PC-9 (cell line): ENCODE data around the gene RFFL. TPM values are rescaled to one million over a fixed set of nuclear protein-coding genes. Genes with fewer than 3 reads are reported as not detected.

Experiments
- BruUV-seq: library from RNA; stranded (reverse); fragments of 400-500 nt; replicated peaks from 2 replicates; lab custom pipeline; 2021; lab: Mats Ljungman, UMichigan
- CTCF ChIA-PET: fragments of 300-600 bp; sonication (Branson Sonifier 250); formaldehyde crosslinking; loops from one replicate; lab custom pipeline; 2022; ENCODE audit warnings: antibody characterized with exemption; lab: Charles Lee
- POLR2A ChIA-PET: fragments of 300-600 bp; sonication (Branson Sonifier 250); formaldehyde crosslinking; loops from one replicate; lab custom pipeline; 2022; ENCODE audit warnings: antibody characterized with exemption; ENCODE audit not compliant: unreplicated experiment; lab: Charles Lee
- DNase-seq, 2 experiments: peaks; one replicate each; pipeline versions ENCODE4 v3.0.0 to v3.0.0-alpha.2; 2015 to 2022; ENCODE audit warnings: mixed read lengths in 1 of 2
- H2AFZ ChIP-seq: fragments of 200-600 bp; sonication (generic); 2 replicates; pipeline ENCODE4 v1.8.1; 2017; ENCODE audit warnings: antibody characterized with exemption
- H3F3A ChIP-seq: fragments of 200-600 bp; sonication (generic); 2 replicates; pipeline ENCODE4 v1.8.1; 2017; ENCODE audit warnings: antibody characterized with exemption, mild to moderate bottlenecking, low read depth; ENCODE audit not compliant: insufficient read depth
- H3K27ac ChIP-seq: fragments of 200-600 bp; sonication (generic); 2 replicates; pipeline ENCODE4 v1.6.1; 2016; ENCODE audit warnings: mixed run types
- H3K27me3 ChIP-seq: fragments of 200-600 bp; sonication (generic); 2 replicates; pipeline ENCODE4 v1.6.1; 2016; ENCODE audit warnings: low read depth, mixed run types; ENCODE audit not compliant: insufficient read depth
- H3K36me3 ChIP-seq: fragments of 200-600 bp; sonication (generic); 2 replicates; pipeline ENCODE4 v1.6.1; 2016; ENCODE audit warnings: low read depth, mixed run types
- H3K4me1 ChIP-seq: fragments of 200-600 bp; sonication (generic); replicated peaks from 2 replicates; pipeline ENCODE4 v1.6.1; 2016; ENCODE audit warnings: mixed run types; ENCODE audit not compliant: insufficient read depth
- H3K4me2 ChIP-seq: fragments of 200-600 bp; sonication (generic); 2 replicates; pipeline ENCODE4 v1.6.1; 2017; ENCODE audit warnings: mixed run types
- H3K4me3 ChIP-seq: fragments of 200-600 bp; sonication (generic); 2 replicates; pipeline ENCODE4 v1.6.1; 2016; ENCODE audit warnings: mixed run types
- H3K79me2 ChIP-seq: fragments of 200-600 bp; sonication (generic); 2 replicates; pipeline ENCODE4 v1.6.1; 2017; ENCODE audit warnings: low read depth, mixed run types
- H3K9me2 ChIP-seq: fragments of 200-600 bp; sonication (generic); 2 replicates; pipeline ENCODE4 v1.8.1; 2017; ENCODE audit warnings: mild to moderate bottlenecking; ENCODE audit not compliant: insufficient read depth
- H3K9me3 ChIP-seq: fragments of 200-600 bp; sonication (generic); 2 replicates; pipeline ENCODE4 v1.8.1; 2016; ENCODE audit warnings: low read depth; ENCODE audit not compliant: insufficient read depth
- H4K20me1 ChIP-seq: fragments of 200-600 bp; sonication (generic); 2 replicates; pipeline ENCODE4 v1.8.1; 2017; ENCODE audit not compliant: insufficient read depth
- CTCF ChIP-seq: fragments of 200-600 bp; sonication (generic); conservative IDR thresholded peaks from 2 replicates; pipeline ENCODE4 v1.6.1; 2017; ENCODE audit warnings: mixed run types, antibody characterized with exemption, mild to moderate bottlenecking, moderate library complexity
- EZH2 ChIP-seq: fragments of 200-600 bp; sonication (generic); IDR thresholded peaks from 2 replicates; pipeline ENCODE4 v1.8.0; 2017; ENCODE audit warnings: antibody characterized with exemption, low read depth
- intact Hi-C: fragments of 100-400 bp; cut with micrococcal nuclease; formaldehyde crosslinking; loops from one replicate; pipeline ENCODE4 v1.10.0; 2022; ENCODE audit not compliant: unreplicated experiment
- total RNA-seq: library from RNA; stranded (reverse); gene quantifications from 2 replicates; pipeline ENCODE4 v1.2.3, GENCODE V29; 2021

The RFFL gene
- total RNA-seq, 1 experiment from 2014 or later: 38.1 TPM

GRCh38 chr17:35064516-35065215 is 1.2 kb upstream of the RFFL start:
- BruUV-seq: no TSS peak
- intact Hi-C loops: no loop called here
- TF ChIP-seq CTCF (no peak), EZH2 (no peak)
- Histone ChIP-seq H3K4me2 (peak overlapping the region; percentile 71), H3F3A (peaks cover 34% of the 10 kb centered on the region), H3K27ac (peak overlapping the region; percentile 99), H3K4me1 (peaks cover 36% of the 10 kb centered on the region), H3K36me3 (no peaks in the 10 kb centered on the region), H3K4me3 (no peak overlapping the region; the same call in 1 of the 2 replicates), H3K9me2 (no peaks in the 10 kb centered on the region), H2AFZ (no peak overlapping the region), H3K79me2 (peaks cover 13% of the 10 kb centered on the region), H3K27me3 (no peaks in the 10 kb centered on the region), H3K9me3 (no peaks in the 10 kb centered on the region; the same call in 1 of the 2 replicates), H4K20me1 (no peaks in the 10 kb centered on the region)
- no peak for DNase-seq
- CTCF ChIA-PET: no interaction called here
- POLR2A ChIA-PET: interaction anchor here (0.7 kb wide), 1 partner anchor 23 kb away, joined by 4 read pairs; no protein-coding TSS in a partner anchor

GRCh38 chr17:35062308-35062707 is 1.2 kb downstream of the RFFL start:
- no TSS peak for BruUV-seq
- intact Hi-C loops: no loop called here
- Histone ChIP-seq H3K27me3 (no peaks in the 10 kb centered on the region), H3K4me2 (peak overlapping the region; percentile 71), H3K4me1 (peaks cover 50% of the 10 kb centered on the region), H3K27ac (peak overlapping the region; percentile 99), H3K79me2 (peaks cover 13% of the 10 kb centered on the region), H2AFZ (no peak overlapping the region), H3K9me3 (no peaks in the 10 kb centered on the region; the same call in 1 of the 2 replicates), H4K20me1 (no peaks in the 10 kb centered on the region), H3K36me3 (no peaks in the 10 kb centered on the region), H3F3A (peaks cover 37% of the 10 kb centered on the region), H3K4me3 (no peak overlapping the region), H3K9me2 (no peaks in the 10 kb centered on the region)
- ChIA-PET CTCF (no interaction called here), POLR2A (interaction anchor here (0.7 kb wide), 1 partner anchor 23 kb away, joined by 4 read pairs; no protein-coding TSS in a partner anchor)
- DNase-seq: no peak
- TF ChIP-seq CTCF (no peak), EZH2 (no peak)

GRCh38 chr17:35057332-35057915 is 6.1 kb downstream of the RFFL start:
- H3K4me1 ChIP-seq: peaks cover 27% of the 10 kb centered on the region
- H3K4me3 ChIP-seq: no peak overlapping the region
- ChIA-PET CTCF (no interaction called here), POLR2A (no interaction called here)
- H3K27ac ChIP-seq: peak overlapping the region; percentile 59
- H3K9me3 ChIP-seq: no peaks in the 10 kb centered on the region
- no peaks in the 10 kb centered on the region for H3K27me3 ChIP-seq
- peaks cover 7% of the 10 kb centered on the region for H3K79me2 ChIP-seq
- no peaks in the 10 kb centered on the region for H3K9me2 ChIP-seq
- peak in 1 of 2 experiments; percentile 63 for DNase-seq
- H4K20me1 ChIP-seq: no peaks in the 10 kb centered on the region
- peaks cover 14% of the 10 kb centered on the region for H3F3A ChIP-seq
- TF ChIP-seq CTCF (no peak), EZH2 (no peak)
- BruUV-seq: no TSS peak
- peak overlapping the region; percentile 64 for H3K4me2 ChIP-seq
- no peaks in the 10 kb centered on the region for H3K36me3 ChIP-seq
- no peak overlapping the region for H2AFZ ChIP-seq
- intact Hi-C loops: no loop called here
